ENCODE results near the gene HOMER3.

HOMER3 gene

GRCh38 chr19:18929311-18929710 is 11.7 kb downstream of the HOMER3 start:
- no peak overlapping the region for H3K4me2 ChIP-seq (ENCODE audit: low read length)
- no peaks in the 10 kb centered on the region for H4K20me1 ChIP-seq (ENCODE audit: insufficient read depth, low read length)
- no peaks in the 10 kb centered on the region for H3K4me1 ChIP-seq (ENCODE audit: insufficient read depth, low read length, severe bottlenecking)
- no peaks in the 10 kb centered on the region for H3K79me2 ChIP-seq (ENCODE audit: insufficient read depth, low read length)
- no peak overlapping the region for H2AFZ ChIP-seq (ENCODE audit: low read length)
- peaks cover 36% of the 10 kb centered on the region for H3K36me3 ChIP-seq (ENCODE audit: insufficient read depth, low read length)
- H3K27me3 ChIP-seq (ENCODE audit: insufficient read depth, low read length), result no peaks in the 10 kb centered on the region
- no peaks in the 10 kb centered on the region for H3K9me2 ChIP-seq (ENCODE audit: low read depth, low read length)
- H3F3A ChIP-seq (ENCODE audit: insufficient read depth, low read length), result no peaks in the 10 kb centered on the region; the same call in 1 of the 2 replicates
- no peak overlapping the region for H3K27ac ChIP-seq (ENCODE audit: low read depth, low read length, poor library complexity, severe bottlenecking)
- no peak overlapping the region for H3K4me3 ChIP-seq (ENCODE audit: low read depth, low read length, poor library complexity, severe bottlenecking)
- no peak overlapping the region for H3K9ac ChIP-seq (ENCODE audit: low read length)
- no peaks in the 10 kb centered on the region for H3K9me3 ChIP-seq (ENCODE audit: low read length)
- TF ChIP-seq EZH2 (IDR thresholded peaks at IDR 0.05; ENCODE audit: borderline replicate concordance, low read length), result no peak
- TF ChIP-seq CTCF (IDR thresholded peaks at IDR 0.05; ENCODE audit: low read length), result no peak

DNA sequence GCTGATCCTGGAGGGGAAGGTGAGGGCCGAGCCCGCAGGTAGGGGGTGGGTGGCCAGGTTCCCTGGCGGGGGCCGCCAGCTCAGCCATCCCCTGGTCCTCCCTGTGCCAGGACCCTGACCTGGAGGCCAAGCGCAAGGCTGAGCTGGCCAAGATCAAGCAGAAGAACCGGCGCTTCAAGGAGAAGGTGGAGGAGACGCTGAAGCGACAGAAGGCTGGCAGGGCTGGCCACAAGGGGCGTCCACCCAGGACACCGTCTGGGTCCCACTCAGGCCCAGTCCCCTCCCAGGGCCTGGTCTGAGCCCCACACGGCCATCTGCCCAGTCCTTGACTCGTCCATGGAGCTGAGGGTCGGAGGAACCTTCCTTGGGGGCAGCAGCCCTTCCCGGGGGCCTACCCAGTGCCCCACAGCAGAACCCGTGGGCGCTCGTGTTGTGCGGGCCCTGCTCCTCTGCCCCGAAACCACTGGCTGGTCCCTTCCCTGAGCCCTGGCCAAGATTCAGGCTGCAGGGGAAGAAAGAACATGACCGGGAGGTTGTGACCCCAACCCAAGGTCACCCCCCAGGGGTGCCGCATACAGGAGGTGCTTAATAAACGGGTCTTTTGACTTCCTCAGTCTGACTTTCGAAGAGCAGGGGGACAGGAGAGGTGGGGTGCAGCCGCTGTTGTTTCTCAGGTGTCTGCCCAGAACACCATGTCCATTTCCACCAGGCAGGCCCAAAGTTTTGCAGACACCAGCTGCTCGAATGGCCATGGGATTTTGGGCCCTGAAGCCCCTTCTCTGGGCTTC is 12.8 kb downstream of the HOMER3 start:
- TF ChIP-seq EZH2 (IDR thresholded peaks at IDR 0.05; ENCODE audit: borderline replicate concordance, low read length), result no peak
- no peak for TF ChIP-seq CTCF (IDR thresholded peaks at IDR 0.05; ENCODE audit: low read length)
- Histone ChIP-seq H3K4me2 (ENCODE audit: low read length) (no peak overlapping the region), H2AFZ (ENCODE audit: low read length) (no peak overlapping the region), H3K9me3 (ENCODE audit: low read length) (no peaks in the 10 kb centered on the region), H3K9ac (ENCODE audit: low read length) (no peak overlapping the region), H3K4me1 (ENCODE audit: insufficient read depth, low read length, severe bottlenecking) (no peaks in the 10 kb centered on the region), H3K79me2 (ENCODE audit: insufficient read depth, low read length) (no peaks in the 10 kb centered on the region), H3K4me3 (ENCODE audit: low read depth, low read length, poor library complexity, severe bottlenecking) (no peak overlapping the region), H3K27me3 (ENCODE audit: insufficient read depth, low read length) (no peaks in the 10 kb centered on the region), H3K27ac (ENCODE audit: low read depth, low read length, poor library complexity, severe bottlenecking) (no peak overlapping the region), H3F3A (ENCODE audit: insufficient read depth, low read length) (no peaks in the 10 kb centered on the region; the same call in 1 of the 2 replicates), H4K20me1 (ENCODE audit: insufficient read depth, low read length) (no peaks in the 10 kb centered on the region), H3K36me3 (ENCODE audit: insufficient read depth, low read length) (peaks cover 45% of the 10 kb centered on the region), H3K9me2 (ENCODE audit: low read depth, low read length) (no peaks in the 10 kb centered on the region)

GRCh38 chr19:18924684-18925213 is 16.3 kb downstream of the HOMER3 start:
- H3K4me1 ChIP-seq (ENCODE audit: insufficient read depth, low read length, severe bottlenecking), result peaks cover 13% of the 10 kb centered on the region
- no peak overlapping the region for H3K4me2 ChIP-seq (ENCODE audit: low read length)
- H3K27ac ChIP-seq (ENCODE audit: low read depth, low read length, poor library complexity, severe bottlenecking), result no peak overlapping the region
- H2AFZ ChIP-seq (ENCODE audit: low read length), result no peak overlapping the region
- no peaks in the 10 kb centered on the region for H3K9me2 ChIP-seq (ENCODE audit: low read depth, low read length)
- H3K9ac ChIP-seq (ENCODE audit: low read length), result no peak overlapping the region
- H3K4me3 ChIP-seq (ENCODE audit: low read depth, low read length, poor library complexity, severe bottlenecking), result no peak overlapping the region
- no peaks in the 10 kb centered on the region for H3F3A ChIP-seq (ENCODE audit: insufficient read depth, low read length)
- H4K20me1 ChIP-seq (ENCODE audit: insufficient read depth, low read length), result no peaks in the 10 kb centered on the region
- no peaks in the 10 kb centered on the region for H3K27me3 ChIP-seq (ENCODE audit: insufficient read depth, low read length)
- H3K79me2 ChIP-seq (ENCODE audit: insufficient read depth, low read length), result peaks cover 9% of the 10 kb centered on the region
- TF ChIP-seq EZH2 (IDR thresholded peaks at IDR 0.05; ENCODE audit: borderline replicate concordance, low read length), result no peak
- TF ChIP-seq CTCF (IDR thresholded peaks at IDR 0.05; ENCODE audit: low read length), result no peak
- H3K36me3 ChIP-seq (ENCODE audit: insufficient read depth, low read length), result peaks cover 68% of the 10 kb centered on the region
- no peaks in the 10 kb centered on the region for H3K9me3 ChIP-seq (ENCODE audit: low read length)

All from OCI-LY1 (cell line).